T47D (cell line): ENCODE results near the gene GSAP.

Source experiments
- DNase-seq, 2 experiments: peaks; one replicate each; pipeline versions ENCODE4 v3.0.0 to v3.0.0-alpha.2; 2011 to 2012; ENCODE audit warnings: low read depth in 1 of 2, low spot score in 1 of 2
- JUND ChIP-seq: IDR thresholded peaks from 2 replicates; pipeline ENCODE4 v1.6.1; 2012; ENCODE audit warnings: low read depth
- in situ Hi-C: cut with HindIII; loops from 2 replicates; pipeline ENCODE4 v1.10.0; 2016; ENCODE audit warnings: low sequenced_read_pairs, low pct_unique_long_range_greater_than_20kb

The GSAP gene

GRCh38 chr7:77450613-77451012 lies 34.5 kb upstream of the GSAP start:
- no peak for DNase-seq
- in situ Hi-C loops, result no loop called here
- no peak for TF ChIP-seq JUND

DNA sequence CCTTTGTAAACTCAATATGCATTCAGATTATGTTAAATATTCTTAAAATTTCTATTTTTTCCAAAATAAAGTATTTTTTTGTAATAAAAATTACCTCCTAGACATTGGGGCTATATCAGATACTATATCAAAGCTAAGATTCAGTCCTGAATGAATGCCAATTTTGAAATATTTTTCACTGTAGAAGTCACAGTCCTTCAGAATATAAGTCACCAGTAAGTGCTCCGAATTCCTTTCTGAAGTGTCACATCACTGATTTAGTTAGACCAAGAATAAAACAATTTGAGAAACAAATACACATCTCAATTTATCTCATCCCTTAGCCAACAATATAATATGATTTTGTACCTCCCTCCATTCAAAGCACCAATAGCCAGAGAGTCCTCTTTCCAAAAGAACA lies 33.9 kb upstream of the GSAP start:
- DNase-seq, result no peak
- in situ Hi-C loops, result no loop called here

GRCh38 chr7:77447616-77448015 lies 31.5 kb upstream of the GSAP start:
- in situ Hi-C loops, result no loop called here
- no peak for DNase-seq
- TF ChIP-seq JUND, result no peak

More for the DNA sequence above, 33.9 kb upstream of the GSAP start:
- no peak for TF ChIP-seq JUND

DNA sequence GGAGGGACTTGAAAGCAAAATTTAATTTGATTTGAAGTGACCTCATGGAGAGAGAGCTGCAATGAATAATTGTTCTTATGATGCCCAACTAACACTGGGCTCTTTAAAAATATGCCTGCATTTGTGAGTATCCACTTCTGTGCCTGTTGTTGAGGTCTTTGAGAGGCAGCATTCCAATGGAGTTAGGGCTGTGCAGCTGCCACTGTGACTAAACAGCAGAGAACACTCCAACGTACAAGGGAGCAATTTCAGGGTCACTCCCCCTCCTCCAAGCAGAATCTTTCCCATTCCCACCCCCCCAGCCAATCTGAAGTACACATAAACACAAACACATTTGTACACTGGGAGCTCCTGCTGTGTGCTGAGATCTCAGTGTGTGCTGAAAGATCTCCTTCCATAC lies 28.0 kb upstream of the GSAP start:
- TF ChIP-seq JUND, result no peak
- in situ Hi-C loops, result no loop called here

GRCh38 chr7:77443042-77443441 lies 26.9 kb upstream of the GSAP start:
- TF ChIP-seq JUND, result no peak
- DNase-seq, result no peak
- in situ Hi-C loops, result no loop called here

More for the DNA sequence above, 28.0 kb upstream of the GSAP start:
- peak in 1 of 2 experiments; percentile 8 for DNase-seq

DNA sequence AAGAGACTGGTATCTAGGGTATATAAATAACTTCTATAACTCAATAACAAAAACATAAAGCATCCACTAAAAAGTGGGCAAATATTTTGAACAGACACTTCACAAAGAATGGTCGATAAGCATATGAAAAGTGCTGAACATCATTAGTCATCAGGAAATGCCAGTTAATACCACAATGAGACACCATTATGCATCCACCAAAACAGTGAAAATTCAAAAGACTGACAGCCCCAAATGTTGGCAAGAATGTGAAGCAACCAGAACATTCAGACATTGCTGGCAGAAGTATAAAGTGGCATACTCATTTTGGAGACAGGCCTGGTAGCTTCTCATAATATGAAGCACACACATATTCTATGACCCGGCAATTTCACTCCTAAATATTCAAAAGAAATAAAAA lies 26.5 kb upstream of the GSAP start:
- DNase-seq, result no peak
- no peak for TF ChIP-seq JUND

DNA sequence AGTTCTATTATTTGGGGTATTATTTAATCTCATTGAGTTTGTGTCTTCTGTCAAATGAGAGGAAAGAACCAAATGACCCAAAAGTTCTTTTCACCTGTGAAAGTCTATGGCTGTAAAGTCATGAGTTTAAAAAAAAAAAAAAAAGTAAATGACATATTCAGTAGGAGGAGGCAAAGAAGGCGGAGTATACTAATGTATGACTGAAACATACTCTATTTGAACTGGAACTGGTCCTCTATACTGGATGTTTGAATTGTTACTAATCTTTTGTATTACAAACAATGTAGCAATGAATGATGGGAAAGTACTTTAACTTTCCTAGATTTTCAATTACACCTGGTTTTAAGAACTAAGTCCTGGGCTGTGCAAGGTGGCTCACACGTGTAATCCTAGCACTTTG lies 24.9 kb upstream of the GSAP start:
- in situ Hi-C loops, result no loop called here
- DNase-seq, result peak in 1 of 2 experiments; percentile 25
- TF ChIP-seq JUND, result no peak

More for the DNA sequence above, 26.5 kb upstream of the GSAP start:
- in situ Hi-C loops, result no loop called here

- no peak for TF ChIP-seq JUND
- DNase-seq, result peak; percentile 38 to 89
- in situ Hi-C loops, result no loop called here
These were observed 23.4 kb upstream of the GSAP start for GRCh38 chr7:77439572-77439971.

DNA sequence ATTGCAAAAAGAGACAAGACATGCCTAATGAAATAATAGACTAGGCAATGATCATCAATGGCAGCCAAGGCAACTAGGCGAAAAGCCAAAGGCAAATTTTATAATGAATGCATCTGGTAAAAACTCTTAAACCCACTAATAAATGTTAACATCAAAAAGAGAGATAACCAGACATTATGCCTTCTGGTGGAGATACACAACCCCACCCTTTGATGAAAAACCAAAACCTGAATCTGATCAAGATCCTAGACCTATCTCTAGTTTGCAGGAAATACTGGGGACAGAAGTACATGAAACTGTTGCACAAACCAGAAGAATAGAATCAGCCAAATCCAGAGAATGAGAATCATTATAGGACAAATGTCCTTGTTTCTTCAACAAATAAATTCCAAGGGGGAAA lies 22.0 kb upstream of the GSAP start:
- in situ Hi-C loops, result no loop called here
- no peak for DNase-seq
- TF ChIP-seq JUND, result no peak

- no peak for DNase-seq
These were observed 18.6 kb upstream of the GSAP start for GRCh38 chr7:77434570-77435275.

GRCh38 chr7:77433901-77434300 lies 17.8 kb upstream of the GSAP start:
- in situ Hi-C loops, result no loop called here
- TF ChIP-seq JUND, result no peak
- DNase-seq, result no peak

More at GRCh38 chr7:77434570-77435275, 18.6 kb upstream of the GSAP start:
- no peak for TF ChIP-seq JUND
- in situ Hi-C loops, result no loop called here

DNA sequence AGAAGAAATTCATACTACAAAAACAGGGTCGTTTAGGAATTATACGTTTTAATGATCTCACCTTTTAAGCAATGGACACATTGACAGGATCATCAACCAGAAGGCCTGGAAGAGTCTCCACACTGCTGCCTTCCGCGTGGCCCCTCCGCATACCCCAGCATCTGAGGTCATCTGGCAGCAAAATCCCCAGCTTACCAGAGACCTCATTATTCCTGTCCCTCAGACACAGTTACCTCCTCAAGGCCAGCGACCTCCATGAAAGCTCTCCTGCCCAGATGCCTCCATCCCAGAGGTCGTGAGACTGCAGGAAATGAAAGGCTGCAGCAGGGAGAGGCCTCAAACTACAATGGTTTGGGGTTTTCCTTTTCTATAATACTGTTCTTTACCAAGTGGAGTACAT lies 14.8 kb upstream of the GSAP start:
- no peak for TF ChIP-seq JUND
- in situ Hi-C loops, result no loop called here
- DNase-seq, result no peak

GRCh38 chr7:77428777-77429231 lies 12.7 kb upstream of the GSAP start:
- in situ Hi-C loops, result no loop called here
- TF ChIP-seq JUND, result no peak
- DNase-seq, result no peak
